OCI-LY1 (cell line): ENCODE data around the gene PLVAP.

Experiments used
- H2AFZ ChIP-seq: fragments of 200-600 bp; sonication (generic), shearing (Covaris generic); 2 replicates; pipeline ENCODE4 v1.6.0; 2014; ENCODE audit warnings: antibody characterized with exemption, mild to moderate bottlenecking, low read length
- H3F3A ChIP-seq: fragments of 200-600 bp; sonication (generic), shearing (Covaris generic); 2 replicates; pipeline ENCODE4 v1.6.0; 2014; ENCODE audit warnings: mild to moderate bottlenecking, antibody characterized with exemption, low read length, moderate library complexity; ENCODE audit not compliant: insufficient read depth
- H3K27ac ChIP-seq: fragments of 200-600 bp; sonication (generic); 2 replicates; pipeline ENCODE4 v1.5.1; 2014; ENCODE audit warnings: low read length, mixed run types, mild to moderate bottlenecking, low read depth; ENCODE audit not compliant: poor library complexity, severe bottlenecking
- H3K27me3 ChIP-seq: fragments of 200-600 bp; sonication (generic); 2 replicates; pipeline ENCODE4 v1.6.0; 2014; ENCODE audit warnings: antibody characterized with exemption, mild to moderate bottlenecking, low read length, moderate library complexity; ENCODE audit not compliant: insufficient read depth
- H3K36me3 ChIP-seq: fragments of 200-600 bp; sonication (generic); 2 replicates; pipeline ENCODE4 v1.6.1; 2014; ENCODE audit warnings: mild to moderate bottlenecking, antibody characterized with exemption, low read length, moderate library complexity, mixed read lengths; ENCODE audit not compliant: insufficient read depth
- H3K4me1 ChIP-seq: fragments of 200-600 bp; sonication (generic); 2 replicates; pipeline ENCODE4 v1.5.1; 2014; ENCODE audit warnings: mild to moderate bottlenecking, low read length, moderate library complexity; ENCODE audit not compliant: insufficient read depth, severe bottlenecking
- H3K4me2 ChIP-seq: fragments of 200-600 bp; sonication (generic), shearing (Covaris generic); 2 replicates; pipeline ENCODE4 v1.6.1; 2014; ENCODE audit warnings: low read length
- H3K4me3 ChIP-seq: fragments of 200-600 bp; sonication (generic); 2 replicates; pipeline ENCODE4 v1.5.1; 2014; ENCODE audit warnings: low read length, low read depth, mild to moderate bottlenecking, mixed read lengths; ENCODE audit not compliant: poor library complexity, severe bottlenecking
- H3K79me2 ChIP-seq: fragments of 200-600 bp; shearing (Covaris generic); 2 replicates; pipeline ENCODE4 v1.6.1; 2016; ENCODE audit warnings: mixed run types, low read length, mixed read lengths; ENCODE audit not compliant: insufficient read depth
- H3K9ac ChIP-seq: fragments of 200-600 bp; sonication (generic), shearing (Covaris generic); 2 replicates; pipeline ENCODE4 v1.6.1; 2014; ENCODE audit warnings: mild to moderate bottlenecking, low read length, mixed read lengths
- H3K9me2 ChIP-seq: fragments of 200-600 bp; sonication (generic), shearing (Covaris generic); 2 replicates; pipeline ENCODE4 v1.6.1; 2014; ENCODE audit warnings: low read depth, mild to moderate bottlenecking, low read length, mixed read lengths
- H3K9me3 ChIP-seq: fragments of 200-600 bp; shearing (Covaris generic); 2 replicates; pipeline ENCODE4 v1.6.1; 2014; ENCODE audit warnings: low read length, mixed read lengths
- H4K20me1 ChIP-seq: fragments of 200-600 bp; sonication (generic), shearing (Covaris generic); 2 replicates; pipeline ENCODE4 v1.6.0; 2016; ENCODE audit warnings: mild to moderate bottlenecking, low read length; ENCODE audit not compliant: insufficient read depth
- EZH2 ChIP-seq: fragments of 200-600 bp; sonication (generic), shearing (Covaris generic); IDR thresholded peaks from 2 replicates; pipeline ENCODE4 v1.8.0; 2017; ENCODE audit warnings: borderline replicate concordance, mixed run types, mild to moderate bottlenecking, antibody characterized with exemption, low read length, moderate library complexity, mixed read lengths
- TF ChIP-seq, protein P1 (sequence below): fragments of 200-600 bp; sonication (generic), shearing (Covaris generic); IDR thresholded peaks from 2 replicates; pipeline ENCODE4 v1.5.1; 2017; ENCODE audit warnings: mild to moderate bottlenecking, antibody characterized with exemption, low read length, moderate library complexity, mixed read lengths

The PLVAP gene

DNA sequence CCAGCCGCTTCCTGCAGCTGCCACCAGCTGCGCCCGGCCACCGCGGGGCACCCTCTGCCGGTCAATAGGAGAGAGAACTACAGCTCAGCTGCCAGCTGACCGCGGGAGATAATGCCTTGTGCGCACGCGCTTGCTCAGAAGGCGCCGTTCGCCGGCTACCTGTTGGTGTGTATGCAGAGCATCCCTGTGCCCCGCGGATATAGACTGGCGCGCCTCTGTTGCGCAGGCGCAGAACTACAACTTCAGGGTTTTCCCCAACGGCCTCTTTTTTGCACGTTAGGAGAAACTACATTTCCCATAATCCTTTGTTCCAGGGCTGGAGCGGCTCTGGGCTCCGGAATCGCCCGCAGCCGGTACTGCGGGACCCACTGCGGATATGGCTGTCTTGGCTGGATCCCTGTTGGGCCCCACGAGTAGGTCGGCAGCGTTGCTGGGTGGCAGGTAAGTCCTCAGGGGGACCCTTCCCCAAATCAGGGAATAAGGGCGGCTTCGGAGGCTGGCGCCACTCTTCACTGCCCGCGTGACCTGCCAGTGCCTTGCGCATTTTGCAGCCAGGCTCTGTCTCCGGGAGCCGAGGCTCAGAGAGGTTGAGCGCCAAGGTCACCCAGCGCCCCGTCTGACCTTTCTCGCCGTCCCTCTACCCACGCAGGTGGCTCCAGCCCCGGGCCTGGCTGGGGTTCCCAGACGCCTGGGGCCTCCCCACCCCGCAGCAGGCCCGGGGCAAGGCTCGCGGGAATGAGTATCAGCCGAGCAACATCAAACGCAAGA is 71.4 kb downstream of the PLVAP start, which contains the start of gene MRPL34:
TSS of gene MRPL34 (plus strand) at position 356 of the 768 bp plus-strand sequence. CDS start at position 377, 21 bp downstream.
- Histone ChIP-seq H3K9me3 (no peaks in the 10 kb centered on the region), H3K4me3 (peak within 1 kb of the TSS; percentile 68), H3K4me1 (peaks cover 47% of the 10 kb centered on the region), H3K79me2 (peaks cover 11% of the 10 kb centered on the region), H3F3A (peaks cover 6% of the 10 kb centered on the region; the same call in 1 of the 2 replicates), H2AFZ (no peak within 1 kb of the TSS), H3K27me3 (no peaks in the 10 kb centered on the region), H3K9ac (peak within 1 kb of the TSS; percentile 75), H4K20me1 (no peaks in the 10 kb centered on the region), H3K36me3 (peaks cover 7% of the 10 kb centered on the region; the same call in 1 of the 2 replicates), H3K9me2 (no peaks in the 10 kb centered on the region), H3K27ac (peak within 1 kb of the TSS; percentile 88), H3K4me2 (peak within 1 kb of the TSS; percentile 75)
- TF ChIP-seq EZH2 = no peak
- TF ChIP-seq, protein P1, sequence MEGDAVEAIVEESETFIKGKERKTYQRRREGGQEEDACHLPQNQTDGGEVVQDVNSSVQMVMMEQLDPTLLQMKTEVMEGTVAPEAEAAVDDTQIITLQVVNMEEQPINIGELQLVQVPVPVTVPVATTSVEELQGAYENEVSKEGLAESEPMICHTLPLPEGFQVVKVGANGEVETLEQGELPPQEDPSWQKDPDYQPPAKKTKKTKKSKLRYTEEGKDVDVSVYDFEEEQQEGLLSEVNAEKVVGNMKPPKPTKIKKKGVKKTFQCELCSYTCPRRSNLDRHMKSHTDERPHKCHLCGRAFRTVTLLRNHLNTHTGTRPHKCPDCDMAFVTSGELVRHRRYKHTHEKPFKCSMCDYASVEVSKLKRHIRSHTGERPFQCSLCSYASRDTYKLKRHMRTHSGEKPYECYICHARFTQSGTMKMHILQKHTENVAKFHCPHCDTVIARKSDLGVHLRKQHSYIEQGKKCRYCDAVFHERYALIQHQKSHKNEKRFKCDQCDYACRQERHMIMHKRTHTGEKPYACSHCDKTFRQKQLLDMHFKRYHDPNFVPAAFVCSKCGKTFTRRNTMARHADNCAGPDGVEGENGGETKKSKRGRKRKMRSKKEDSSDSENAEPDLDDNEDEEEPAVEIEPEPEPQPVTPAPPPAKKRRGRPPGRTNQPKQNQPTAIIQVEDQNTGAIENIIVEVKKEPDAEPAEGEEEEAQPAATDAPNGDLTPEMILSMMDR = peak; percentile 78

DNA sequence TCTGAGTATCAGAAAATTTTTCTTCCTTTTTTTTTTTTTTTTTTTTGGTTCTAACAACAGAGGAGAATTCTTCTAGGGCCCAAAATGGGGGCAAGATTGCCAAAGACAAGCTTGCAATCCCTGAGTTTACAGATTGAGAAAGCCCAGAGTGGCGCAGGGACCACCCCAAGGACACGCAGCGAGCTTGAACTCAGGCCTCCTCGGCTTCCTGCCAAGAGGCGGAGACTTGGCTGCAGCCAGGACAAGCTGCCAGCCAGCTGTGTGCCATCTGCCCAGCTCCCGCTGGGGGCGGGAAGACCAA is 72.0 kb downstream of the PLVAP start:
- Histone ChIP-seq H3K36me3 (peaks cover 8% of the 10 kb centered on the region; the same call in 1 of the 2 replicates), H3K4me1 (peaks cover 42% of the 10 kb centered on the region), H3K4me2 (peak overlapping the region; percentile 5; the same call in 1 of the 2 replicates), H3K9me3 (no peaks in the 10 kb centered on the region), H3K27ac (peak overlapping the region; percentile 62), H3F3A (peaks cover 6% of the 10 kb centered on the region; the same call in 1 of the 2 replicates), H3K27me3 (no peaks in the 10 kb centered on the region), H3K79me2 (peaks cover 5% of the 10 kb centered on the region), H2AFZ (no peak overlapping the region), H4K20me1 (no peaks in the 10 kb centered on the region), H3K9ac (no peak overlapping the region), H3K4me3 (no peak overlapping the region), H3K9me2 (no peaks in the 10 kb centered on the region)
- TF ChIP-seq EZH2 = no peak
- TF ChIP-seq, protein P1 = no peak

GRCh38 chr19:17304386-17305215 is 72.5 kb downstream of the PLVAP start:
- Histone ChIP-seq H3K79me2 (no peaks in the 10 kb centered on the region; the same call in 1 of the 2 replicates), H3K27me3 (no peaks in the 10 kb centered on the region), H3K4me2 (peak overlapping the region; percentile 5; the same call in 1 of the 2 replicates), H4K20me1 (no peaks in the 10 kb centered on the region), H3F3A (peaks cover 6% of the 10 kb centered on the region; the same call in 1 of the 2 replicates), H3K4me1 (peaks cover 39% of the 10 kb centered on the region), H3K9me3 (no peaks in the 10 kb centered on the region), H3K27ac (peak overlapping the region; percentile 62), H3K4me3 (no peak overlapping the region), H3K36me3 (peaks cover 8% of the 10 kb centered on the region; the same call in 1 of the 2 replicates), H3K9me2 (no peaks in the 10 kb centered on the region), H2AFZ (no peak overlapping the region), H3K9ac (no peak overlapping the region)
- TF ChIP-seq, protein P1 = no peak
- no peak for TF ChIP-seq EZH2
